ENCODE measurements around the gene SLC34A2. TPM values are rescaled to one million over a fixed set of nuclear protein-coding genes. Genes with fewer than 3 reads are reported as not detected.

Gene SLC34A2
- total and polyA plus RNA-seq, 7 experiments from 2014 or later, result not detected

GRCh38 chr4:25697516-25697915 lies 41.9 kb downstream of the SLC34A2 start:
- Histone ChIP-seq H3K27me3 (ENCODE audit: control insufficient read depth in 2 of 2, insufficient read depth in 2 of 2, low read length in 2 of 2) (no peaks in the 10 kb centered on the region), H3K4me3 (ENCODE audit: low read length) (no peak overlapping the region), H3K4me1 (ENCODE audit: control insufficient read depth in 2 of 2, insufficient read depth in 2 of 2, low read length in 2 of 2) (no peaks in the 10 kb centered on the region), H3K36me3 (ENCODE audit: control insufficient read depth in 2 of 3, insufficient read depth in 3 of 3, low read length in 3 of 3) (no peaks in the 10 kb centered on the region), H3K27ac (ENCODE audit: low read depth, low read length) (no peak overlapping the region), H3K9me3 (ENCODE audit: control insufficient read depth in 2 of 3, low read length in 3 of 3) (no peaks in the 10 kb centered on the region)
- H3K27me3 Mint-ChIP-seq, result peaks cover 0 to 9% (median 0%) of the 10 kb centered on the region in 5 donors
- H3K4me3 Mint-ChIP-seq, result no peak overlapping the region
- H3K4me1 Mint-ChIP-seq, result peaks cover 0 to 1% (median 0%) of the 10 kb centered on the region in 7 donors
- no peak for ATAC-seq
- no peak overlapping the region for H3K27ac Mint-ChIP-seq
- CTCF ChIA-PET, result no interaction called here
- H3K9me3 Mint-ChIP-seq, result peaks cover 0 to 4% (median 2%) of the 10 kb centered on the region in 11 donors
- POLR2A ChIA-PET, result no interaction called here
- no peaks in the 10 kb centered on the region for H3K36me3 Mint-ChIP-seq
- intact Hi-C loops (cut with micrococcal nuclease), result no loop called here
- no peak for DNase-seq

DNA sequence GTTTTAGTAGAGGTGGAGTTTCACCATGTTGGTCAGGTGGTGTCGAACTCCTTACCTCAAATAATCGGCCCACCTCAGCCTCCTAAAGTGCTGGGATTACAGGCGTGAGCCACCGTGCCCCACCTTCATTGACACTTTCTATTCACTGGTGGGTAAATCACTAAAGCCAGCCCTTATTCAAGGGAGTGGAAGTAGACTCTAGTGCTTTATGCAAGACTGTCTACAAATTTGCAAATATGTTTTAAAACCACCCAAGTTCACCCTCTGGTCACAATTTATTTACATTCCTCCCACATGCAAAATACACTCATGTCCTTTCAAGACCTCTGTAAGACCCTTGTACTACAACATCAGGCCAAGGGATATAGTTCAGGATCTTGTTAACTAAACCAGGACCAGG lies 45.0 kb downstream of the SLC34A2 start:
- Mint-ChIP-seq H3K9me3 (peaks cover 0 to 3% (median 0%) of the 10 kb centered on the region in 11 donors), H3K27me3 (peaks cover 0 to 5% (median 0%) of the 10 kb centered on the region in 5 donors), H3K36me3 (no peaks in the 10 kb centered on the region), H3K4me3 (no peak overlapping the region), H3K27ac (no peak overlapping the region), H3K4me1 (no peaks in the 10 kb centered on the region)
- H3K27ac ChIP-seq (ENCODE audit: low read depth, low read length), result no peak overlapping the region
- H3K36me3 ChIP-seq (ENCODE audit: control insufficient read depth in 2 of 3, insufficient read depth in 3 of 3, low read length in 3 of 3), result no peaks in the 10 kb centered on the region
- ATAC-seq (no peak), DNase-seq (no peak)
- no peaks in the 10 kb centered on the region for H3K4me1 ChIP-seq (ENCODE audit: control insufficient read depth in 2 of 2, insufficient read depth in 2 of 2, low read length in 2 of 2)
- POLR2A ChIA-PET, result no interaction called here
- intact Hi-C loops (cut with micrococcal nuclease), result no loop called here
- H3K9me3 ChIP-seq (ENCODE audit: control insufficient read depth in 2 of 3, low read length in 3 of 3), result no peaks in the 10 kb centered on the region
- CTCF ChIA-PET, result no interaction called here
- H3K4me3 ChIP-seq (ENCODE audit: low read length), result no peak overlapping the region
- H3K27me3 ChIP-seq (ENCODE audit: control insufficient read depth in 2 of 2, insufficient read depth in 2 of 2, low read length in 2 of 2), result no peaks in the 10 kb centered on the region

DNA sequence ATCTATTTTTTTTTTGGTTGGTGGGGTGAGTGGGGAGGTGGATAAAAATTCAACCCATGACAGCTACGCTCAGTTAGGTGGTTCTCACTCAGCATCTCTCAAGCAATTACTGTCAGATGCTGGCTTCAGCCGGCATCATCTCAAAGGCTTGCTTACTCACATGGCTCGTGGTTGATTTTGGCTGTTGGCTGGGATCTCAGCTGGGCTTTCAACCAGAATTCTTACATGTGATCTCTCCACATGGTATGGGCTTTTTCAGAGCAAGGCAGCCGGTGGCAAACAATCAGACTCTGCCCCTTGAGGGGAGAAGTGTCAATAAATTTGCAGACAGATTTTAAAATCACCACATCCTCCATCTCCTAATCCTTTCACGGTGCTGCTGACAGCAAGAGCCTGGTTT lies 47.2 kb downstream of the SLC34A2 start:
- H3K36me3 ChIP-seq (ENCODE audit: control insufficient read depth in 2 of 3, insufficient read depth in 3 of 3, low read length in 3 of 3), result no peaks in the 10 kb centered on the region
- POLR2A ChIA-PET, result no interaction called here
- no peaks in the 10 kb centered on the region for H3K4me1 ChIP-seq (ENCODE audit: control insufficient read depth in 2 of 2, insufficient read depth in 2 of 2, low read length in 2 of 2)
- intact Hi-C loops (cut with micrococcal nuclease), result no loop called here
- no peaks in the 10 kb centered on the region for H3K9me3 ChIP-seq (ENCODE audit: control insufficient read depth in 2 of 3, low read length in 3 of 3)
- CTCF ChIA-PET, result no interaction called here
- DNase-seq (no peak), ATAC-seq (no peak)
- no peak overlapping the region for H3K27ac ChIP-seq (ENCODE audit: low read depth, low read length)
- Mint-ChIP-seq H3K4me3 (no peak overlapping the region), H3K27ac (no peak overlapping the region), H3K9me3 (peaks cover 0 to under 1% (median 0%) of the 10 kb centered on the region in 11 donors), H3K4me1 (no peaks in the 10 kb centered on the region), H3K27me3 (no peaks in the 10 kb centered on the region), H3K36me3 (no peaks in the 10 kb centered on the region)
- no peak overlapping the region for H3K4me3 ChIP-seq (ENCODE audit: low read length)
- H3K27me3 ChIP-seq (ENCODE audit: control insufficient read depth in 2 of 2, insufficient read depth in 2 of 2, low read length in 2 of 2), result no peaks in the 10 kb centered on the region

- ATAC-seq (no peak), DNase-seq (no peak)
- H3K27ac ChIP-seq (ENCODE audit: low read depth, low read length), result no peak overlapping the region
- no peaks in the 10 kb centered on the region for H3K4me1 Mint-ChIP-seq
- H3K9me3 ChIP-seq (ENCODE audit: control insufficient read depth in 2 of 3, low read length in 3 of 3), result no peaks in the 10 kb centered on the region
- H3K27me3 ChIP-seq (ENCODE audit: control insufficient read depth in 2 of 2, insufficient read depth in 2 of 2, low read length in 2 of 2), result no peaks in the 10 kb centered on the region
- no peak overlapping the region for H3K27ac Mint-ChIP-seq
- no peaks in the 10 kb centered on the region for H3K4me1 ChIP-seq (ENCODE audit: control insufficient read depth in 2 of 2, insufficient read depth in 2 of 2, low read length in 2 of 2)
- no peak overlapping the region for H3K4me3 Mint-ChIP-seq
- H3K36me3 ChIP-seq (ENCODE audit: control insufficient read depth in 2 of 3, insufficient read depth in 3 of 3, low read length in 3 of 3), result no peaks in the 10 kb centered on the region
- H3K36me3 Mint-ChIP-seq, result peaks cover 0 to 3% (median 0%) of the 10 kb centered on the region in 5 donors
- H3K27me3 Mint-ChIP-seq, result no peaks in the 10 kb centered on the region
- ChIA-PET CTCF (no interaction called here), POLR2A (no interaction called here)
- peaks cover 0 to 4% (median 0%) of the 10 kb centered on the region in 11 donors for H3K9me3 Mint-ChIP-seq
- intact Hi-C loops (cut with micrococcal nuclease), result no loop called here
- H3K4me3 ChIP-seq (ENCODE audit: low read length), result no peak overlapping the region
Measured at GRCh38 chr4:25703731-25704388, 48.2 kb downstream of the SLC34A2 start.

DNA sequence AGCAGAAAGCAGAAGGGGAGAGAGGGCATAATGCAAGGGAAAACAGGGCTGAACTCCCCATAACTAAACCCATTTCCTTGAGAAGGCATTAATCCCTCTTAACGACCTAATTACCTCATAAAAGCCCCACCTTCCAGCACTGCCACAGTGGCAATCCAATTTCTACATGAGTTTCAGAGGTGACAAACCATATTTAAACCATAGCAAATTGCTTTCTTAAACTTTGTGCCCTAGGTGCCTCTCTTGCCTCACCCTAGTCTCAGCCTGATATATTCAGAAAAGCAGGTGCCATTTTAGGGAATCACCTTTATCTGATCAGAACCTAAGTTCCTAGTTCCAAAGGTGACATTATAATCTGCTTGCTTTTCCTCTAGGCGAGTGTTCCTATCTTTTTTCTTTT lies 48.9 kb downstream of the SLC34A2 start:
- Mint-ChIP-seq H3K27me3 (peaks cover 0 to 4% (median 0%) of the 10 kb centered on the region in 5 donors), H3K4me3 (no peak overlapping the region), H3K4me1 (no peaks in the 10 kb centered on the region), H3K9me3 (peaks cover 0 to 8% (median 2%) of the 10 kb centered on the region in 11 donors), H3K36me3 (peaks cover 0 to 7% (median 0%) of the 10 kb centered on the region in 5 donors), H3K27ac (no peak overlapping the region)
- CTCF ChIA-PET, result no interaction called here
- Histone ChIP-seq H3K27me3 (ENCODE audit: control insufficient read depth in 2 of 2, insufficient read depth in 2 of 2, low read length in 2 of 2) (no peaks in the 10 kb centered on the region), H3K27ac (ENCODE audit: low read depth, low read length) (no peak overlapping the region), H3K9me3 (ENCODE audit: control insufficient read depth in 2 of 3, low read length in 3 of 3) (no peaks in the 10 kb centered on the region), H3K4me1 (ENCODE audit: control insufficient read depth in 2 of 2, insufficient read depth in 2 of 2, low read length in 2 of 2) (no peaks in the 10 kb centered on the region), H3K36me3 (ENCODE audit: control insufficient read depth in 2 of 3, insufficient read depth in 3 of 3, low read length in 3 of 3) (no peaks in the 10 kb centered on the region), H3K4me3 (ENCODE audit: low read length) (no peak overlapping the region)
- ATAC-seq (no peak), DNase-seq (no peak)
- intact Hi-C loops (cut with micrococcal nuclease), result no loop called here
- POLR2A ChIA-PET, result no interaction called here

GRCh38 chr4:25710637-25711036 lies 55.0 kb downstream of the SLC34A2 start:
- Histone ChIP-seq H3K27me3 (ENCODE audit: control insufficient read depth in 2 of 2, insufficient read depth in 2 of 2, low read length in 2 of 2) (no peaks in the 10 kb centered on the region), H3K9me3 (ENCODE audit: control insufficient read depth in 2 of 3, low read length in 3 of 3) (no peaks in the 10 kb centered on the region), H3K27ac (ENCODE audit: low read depth, low read length) (no peak overlapping the region), H3K4me3 (ENCODE audit: low read length) (no peak overlapping the region), H3K36me3 (ENCODE audit: control insufficient read depth in 2 of 3, insufficient read depth in 3 of 3, low read length in 3 of 3) (no peaks in the 10 kb centered on the region), H3K4me1 (ENCODE audit: control insufficient read depth in 2 of 2, insufficient read depth in 2 of 2, low read length in 2 of 2) (no peaks in the 10 kb centered on the region)
- ATAC-seq (no peak), DNase-seq (no peak)
- intact Hi-C loops (cut with micrococcal nuclease), result no loop called here
- Mint-ChIP-seq H3K4me1 (no peaks in the 10 kb centered on the region), H3K9me3 (peaks cover 0 to 8% (median 2%) of the 10 kb centered on the region in 11 donors), H3K36me3 (peaks cover 0 to 7% (median 0%) of the 10 kb centered on the region in 5 donors), H3K4me3 (no peak overlapping the region), H3K27ac (no peak overlapping the region), H3K27me3 (peaks cover 0 to 5% (median 2%) of the 10 kb centered on the region in 5 donors)
- CTCF ChIA-PET, result no interaction called here
- POLR2A ChIA-PET, result no interaction called here

DNA sequence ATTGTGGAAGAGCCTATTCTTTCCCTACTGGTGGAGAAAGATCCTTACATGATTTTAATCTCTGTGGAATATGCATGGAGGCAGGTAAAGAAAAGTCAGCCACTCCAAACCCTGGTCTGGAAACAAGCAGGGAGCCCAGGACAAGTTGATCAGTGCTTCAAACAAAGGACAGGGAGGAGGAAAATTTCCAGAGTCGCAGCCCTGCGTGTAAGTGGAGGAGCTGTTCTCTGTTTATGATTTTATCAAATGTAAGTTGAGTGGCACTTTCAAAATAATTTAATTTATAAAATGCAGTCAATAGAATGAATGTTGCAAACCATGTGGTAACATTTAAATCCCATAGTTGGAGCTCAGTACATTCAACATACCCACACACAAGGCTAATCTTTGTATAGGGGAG lies 57.0 kb downstream of the SLC34A2 start:
- no peaks in the 10 kb centered on the region for H3K9me3 ChIP-seq (ENCODE audit: control insufficient read depth in 2 of 3, low read length in 3 of 3)
- no peak overlapping the region for H3K27ac ChIP-seq (ENCODE audit: low read depth, low read length)
- no peak overlapping the region for H3K27ac Mint-ChIP-seq
- ATAC-seq, result no peak
- H3K27me3 Mint-ChIP-seq, result peaks cover 0 to 5% (median 2%) of the 10 kb centered on the region in 5 donors
- peaks cover 0 to 7% (median 0%) of the 10 kb centered on the region in 5 donors for H3K36me3 Mint-ChIP-seq
- no peaks in the 10 kb centered on the region for H3K4me1 Mint-ChIP-seq
- no peaks in the 10 kb centered on the region for H3K36me3 ChIP-seq (ENCODE audit: control insufficient read depth in 2 of 3, insufficient read depth in 3 of 3, low read length in 3 of 3)
- intact Hi-C loops (cut with micrococcal nuclease), result no loop called here
- POLR2A ChIA-PET, result no interaction called here
- CTCF ChIA-PET, result no interaction called here
- no peaks in the 10 kb centered on the region for H3K27me3 ChIP-seq (ENCODE audit: control insufficient read depth in 2 of 2, insufficient read depth in 2 of 2, low read length in 2 of 2)
- no peak overlapping the region for H3K4me3 ChIP-seq (ENCODE audit: low read length)
- H3K4me3 Mint-ChIP-seq, result no peak overlapping the region
- no peaks in the 10 kb centered on the region for H3K4me1 ChIP-seq (ENCODE audit: control insufficient read depth in 2 of 2, insufficient read depth in 2 of 2, low read length in 2 of 2)
- H3K9me3 Mint-ChIP-seq, result peaks cover 0 to 8% (median 2%) of the 10 kb centered on the region in 11 donors
- no peak for DNase-seq

Measured in naive thymus-derived CD4-positive, alpha-beta T cell (primary cell).